ENCODE measurements around the gene TCF12. TPM values are rescaled to one million over a fixed set of nuclear protein-coding genes. Genes with fewer than 3 reads are reported as not detected.
A peak's percentile ranks its signal among the peaks of the same experiment; 100 is the strongest.

TCF12 gene
- polyA plus RNA-seq, 1 donor: 69.4 TPM

DNA sequence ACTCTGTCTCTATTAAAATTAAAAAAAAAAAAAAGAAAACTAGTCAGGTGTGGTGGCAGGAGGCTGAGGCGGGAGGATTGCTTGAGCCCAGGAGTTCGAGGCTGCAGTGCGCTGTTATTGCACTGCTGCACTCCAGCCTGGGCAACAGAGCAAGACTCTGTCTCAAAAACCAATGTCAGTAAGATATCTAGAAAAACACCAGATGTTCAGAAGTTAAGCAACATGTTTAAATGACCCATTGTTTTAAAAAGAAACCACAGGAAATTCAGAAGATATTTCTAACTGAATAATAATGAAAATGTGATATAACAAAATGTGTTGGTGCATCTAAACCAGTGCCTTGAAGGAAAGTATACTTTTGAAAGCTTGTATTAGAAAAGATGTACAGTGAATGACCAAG is 254.5 kb downstream of the TCF12 start:
- Histone ChIP-seq H3K27ac (ENCODE audit: low read length) (no peak overlapping the region), H3K4me3 (ENCODE audit: low read length) (no peak overlapping the region)

DNA sequence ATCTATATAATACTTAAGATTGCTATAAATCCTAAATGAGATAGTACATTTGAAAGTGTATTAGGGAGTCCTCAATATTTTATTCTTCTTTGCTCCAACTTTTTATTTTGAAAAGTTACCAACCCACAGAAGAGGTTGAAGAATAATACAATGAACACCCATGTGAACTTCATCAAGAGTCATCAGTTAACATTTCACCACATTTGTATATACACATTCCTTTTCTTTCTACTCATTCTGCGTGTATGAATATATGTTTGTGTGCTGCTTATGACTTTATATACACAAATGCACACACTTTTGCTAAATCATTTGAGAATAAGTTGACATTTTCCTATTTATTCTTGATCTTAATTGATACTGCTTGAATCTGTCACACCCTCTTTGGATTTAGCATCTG is 264.6 kb downstream of the TCF12 start:
- Histone ChIP-seq H3K4me1 (ENCODE audit: control insufficient read depth, insufficient read depth, low read length) (peaks cover 3% of the 10 kb centered on the region), H3K27ac (ENCODE audit: low read length) (no peak overlapping the region), H3K4me3 (ENCODE audit: low read length) (no peak overlapping the region), H3K9me3 (ENCODE audit: control insufficient read depth, low read depth, low read length) (no peaks in the 10 kb centered on the region), H3K27me3 (ENCODE audit: control insufficient read depth, insufficient read depth, low read length) (no peaks in the 10 kb centered on the region), H3K36me3 (ENCODE audit: control insufficient read depth, insufficient read depth, low read length) (peaks cover 7% of the 10 kb centered on the region)
- WGBS (ENCODE audit: insufficient coverage, low lambda C conversion rate): no CpG with 5 or more reads among the region's 1 CpG
- DNase-seq: no peak

More for the DNA sequence above, 254.5 kb downstream of the TCF12 start:
- no CpG with 5 or more reads among the region's 3 CpGs for WGBS (ENCODE audit: insufficient coverage, low lambda C conversion rate)
- DNase-seq: no peak
- peaks cover 14% of the 10 kb centered on the region for H3K36me3 ChIP-seq (ENCODE audit: control insufficient read depth, insufficient read depth, low read length)
- H3K9me3 ChIP-seq (ENCODE audit: control insufficient read depth, low read depth, low read length): peaks cover 2% of the 10 kb centered on the region
- no peaks in the 10 kb centered on the region for H3K4me1 ChIP-seq (ENCODE audit: control insufficient read depth, insufficient read depth, low read length)
- H3K27me3 ChIP-seq (ENCODE audit: control insufficient read depth, insufficient read depth, low read length): no peaks in the 10 kb centered on the region

DNA sequence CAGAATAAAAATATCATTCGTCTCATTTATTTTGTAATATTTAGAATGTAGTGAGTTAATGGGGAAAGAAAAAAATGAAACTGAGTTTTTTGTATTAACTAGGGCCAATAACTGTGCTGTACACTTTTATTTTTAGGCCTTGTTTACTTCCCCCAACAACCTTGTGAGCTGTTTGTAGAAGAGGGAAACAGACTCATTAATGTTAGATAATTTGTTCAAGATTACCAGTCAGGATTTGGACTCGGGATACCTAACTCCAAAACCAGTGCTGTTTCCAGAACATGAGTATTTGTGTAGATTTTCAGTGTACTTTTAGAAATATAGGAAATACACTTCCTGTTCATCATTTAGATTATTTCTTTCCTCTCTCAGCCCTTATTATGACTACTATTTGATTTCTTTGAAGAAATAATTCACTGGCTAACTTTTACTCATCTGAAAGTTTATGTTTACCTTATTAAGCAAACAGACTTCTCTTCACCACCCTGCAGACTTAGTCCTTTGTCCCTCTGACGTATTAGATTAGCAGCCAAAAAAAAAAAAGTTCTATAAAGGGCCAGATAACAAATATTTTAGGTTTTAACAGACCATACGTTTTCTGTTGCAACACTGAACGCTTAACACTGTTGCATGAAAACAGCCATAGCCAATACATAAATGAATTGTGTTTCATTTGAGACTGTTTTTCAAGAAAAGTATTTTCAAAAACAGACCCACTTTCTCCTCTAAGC is 265.3 kb downstream of the TCF12 start:
- 42% methylated on average over 3 of the region's 5 CpGs for WGBS (ENCODE audit: insufficient coverage, low lambda C conversion rate)

DNA sequence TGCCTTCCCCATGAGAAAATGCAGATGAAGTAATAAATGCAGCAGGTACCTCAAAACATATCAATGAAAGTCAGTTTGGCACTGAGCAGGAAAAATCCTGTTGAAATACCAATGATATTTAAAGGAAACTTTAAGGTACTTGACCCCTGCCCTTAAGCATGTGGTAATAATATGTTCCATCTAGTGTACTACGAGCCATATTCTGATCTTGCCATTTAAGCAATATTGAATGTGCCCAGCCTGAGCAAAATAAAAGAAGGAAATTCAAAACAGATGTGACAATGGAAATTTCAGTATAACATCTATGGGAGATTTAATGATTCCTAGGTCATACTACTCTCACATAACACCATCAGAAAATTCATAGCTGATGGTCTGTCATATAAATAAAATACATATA is 266.1 kb downstream of the TCF12 start:
- no CpG with 5 or more reads among the region's 1 CpG for WGBS (ENCODE audit: insufficient coverage, low lambda C conversion rate)
- Histone ChIP-seq H3K36me3 (ENCODE audit: control insufficient read depth, insufficient read depth, low read length) (peaks cover 7% of the 10 kb centered on the region), H3K9me3 (ENCODE audit: control insufficient read depth, low read depth, low read length) (no peaks in the 10 kb centered on the region), H3K27me3 (ENCODE audit: control insufficient read depth, insufficient read depth, low read length) (no peaks in the 10 kb centered on the region), H3K4me1 (ENCODE audit: control insufficient read depth, insufficient read depth, low read length) (peaks cover 3% of the 10 kb centered on the region), H3K4me3 (ENCODE audit: low read length) (no peak overlapping the region), H3K27ac (ENCODE audit: low read length) (no peak overlapping the region)
- peak in 1 of 2 donors; percentile 30 for DNase-seq

More for the DNA sequence above, 265.3 kb downstream of the TCF12 start:
- Histone ChIP-seq H3K4me1 (ENCODE audit: control insufficient read depth, insufficient read depth, low read length) (peaks cover 3% of the 10 kb centered on the region), H3K4me3 (ENCODE audit: low read length) (no peak overlapping the region), H3K27ac (ENCODE audit: low read length) (no peak overlapping the region), H3K36me3 (ENCODE audit: control insufficient read depth, insufficient read depth, low read length) (peaks cover 7% of the 10 kb centered on the region), H3K27me3 (ENCODE audit: control insufficient read depth, insufficient read depth, low read length) (no peaks in the 10 kb centered on the region), H3K9me3 (ENCODE audit: control insufficient read depth, low read depth, low read length) (no peaks in the 10 kb centered on the region)
- DNase-seq: peak in 1 of 2 donors; percentile 27

DNA sequence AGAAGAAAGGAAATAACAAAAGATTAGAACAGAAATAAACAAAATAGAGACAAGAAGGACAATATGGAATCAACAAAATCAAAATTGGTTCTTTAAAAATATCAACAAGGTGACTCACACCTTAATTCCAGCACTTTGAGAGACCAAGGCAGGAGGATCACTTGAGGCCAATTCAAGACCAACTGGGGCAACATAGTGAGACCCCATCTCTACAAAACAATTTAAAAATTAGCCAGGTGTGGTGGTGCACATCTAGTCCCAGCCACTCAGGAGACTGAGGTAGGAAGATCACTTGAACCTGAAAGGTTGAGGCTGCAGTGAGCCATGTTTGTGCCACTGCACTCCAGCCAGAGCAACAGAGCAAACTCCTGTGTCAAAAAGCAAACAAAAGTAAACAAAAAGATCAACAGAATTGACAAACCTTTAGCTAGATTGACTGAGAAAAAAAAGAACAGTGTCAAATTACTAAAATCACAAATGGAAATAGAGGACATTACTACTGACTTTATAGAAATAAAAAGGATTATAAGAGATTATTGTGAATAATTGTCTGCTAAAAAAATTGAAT is 267.1 kb downstream of the TCF12 start:
- peaks cover 3% of the 10 kb centered on the region for H3K4me1 ChIP-seq (ENCODE audit: control insufficient read depth, insufficient read depth, low read length)
- H3K9me3 ChIP-seq (ENCODE audit: control insufficient read depth, low read depth, low read length): no peaks in the 10 kb centered on the region
- no peak overlapping the region for H3K4me3 ChIP-seq (ENCODE audit: low read length)
- H3K27ac ChIP-seq (ENCODE audit: low read length): no peak overlapping the region
- DNase-seq: no peak
- peaks cover 7% of the 10 kb centered on the region for H3K36me3 ChIP-seq (ENCODE audit: control insufficient read depth, insufficient read depth, low read length)
- H3K27me3 ChIP-seq (ENCODE audit: control insufficient read depth, insufficient read depth, low read length): no peaks in the 10 kb centered on the region

DNA sequence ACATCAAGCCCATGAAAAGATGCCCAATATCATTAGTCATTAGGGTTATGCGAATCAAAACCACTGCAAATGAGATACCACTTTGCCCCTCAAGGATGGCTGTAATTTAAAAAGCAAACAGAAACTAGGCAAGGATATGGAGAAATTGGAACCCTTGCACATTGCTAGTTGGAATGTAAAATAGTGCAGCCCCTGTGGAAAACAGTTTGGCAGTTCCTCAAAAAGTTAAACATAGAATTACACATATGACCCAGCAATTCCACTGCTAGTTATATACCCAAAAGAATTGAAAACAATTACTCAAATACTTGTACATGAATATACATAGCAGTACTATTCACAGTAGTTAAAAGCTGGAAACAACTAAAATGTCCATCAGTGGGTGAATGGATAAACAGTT is 271.0 kb downstream of the TCF12 start:
- H3K36me3 ChIP-seq (ENCODE audit: control insufficient read depth, insufficient read depth, low read length): peaks cover 23% of the 10 kb centered on the region
- H3K27ac ChIP-seq (ENCODE audit: low read length): no peak overlapping the region
- H3K4me1 ChIP-seq (ENCODE audit: control insufficient read depth, insufficient read depth, low read length): peaks cover 2% of the 10 kb centered on the region
- no peaks in the 10 kb centered on the region for H3K27me3 ChIP-seq (ENCODE audit: control insufficient read depth, insufficient read depth, low read length)
- no peak overlapping the region for H3K4me3 ChIP-seq (ENCODE audit: low read length)
- WGBS (ENCODE audit: insufficient coverage, low lambda C conversion rate): 100% methylated on average over 1 of the region's 1 CpG
- DNase-seq: no peak
- H3K9me3 ChIP-seq (ENCODE audit: control insufficient read depth, low read depth, low read length): no peaks in the 10 kb centered on the region

DNA sequence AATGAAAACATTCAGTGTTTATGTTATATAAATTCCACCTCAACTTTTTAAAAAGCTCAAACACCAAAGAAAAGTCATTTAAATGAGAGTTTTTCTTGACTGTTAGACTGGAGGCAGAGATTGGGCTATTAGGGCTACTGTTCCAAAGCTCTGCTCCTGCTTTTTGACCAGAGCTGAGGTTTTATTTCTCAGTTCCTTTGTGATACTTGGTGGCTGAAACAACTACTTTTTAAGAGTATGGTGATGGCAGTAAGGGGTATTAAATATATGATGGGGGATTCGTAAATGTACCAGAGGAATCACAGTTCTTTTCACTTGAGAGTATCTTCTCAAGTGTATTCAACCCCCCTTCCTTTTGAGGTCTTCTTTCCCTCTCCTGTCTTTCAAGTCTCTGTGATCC is 271.8 kb downstream of the TCF12 start:
- WGBS (ENCODE audit: insufficient coverage, low lambda C conversion rate): 100% methylated on average over 1 of the region's 1 CpG
- no peak overlapping the region for H3K27ac ChIP-seq (ENCODE audit: low read length)
- no peaks in the 10 kb centered on the region for H3K4me1 ChIP-seq (ENCODE audit: control insufficient read depth, insufficient read depth, low read length)
- no peak overlapping the region for H3K4me3 ChIP-seq (ENCODE audit: low read length)
- no peaks in the 10 kb centered on the region for H3K27me3 ChIP-seq (ENCODE audit: control insufficient read depth, insufficient read depth, low read length)
- H3K36me3 ChIP-seq (ENCODE audit: control insufficient read depth, insufficient read depth, low read length): peaks cover 24% of the 10 kb centered on the region
- DNase-seq: no peak
- no peaks in the 10 kb centered on the region for H3K9me3 ChIP-seq (ENCODE audit: control insufficient read depth, low read depth, low read length)

DNA sequence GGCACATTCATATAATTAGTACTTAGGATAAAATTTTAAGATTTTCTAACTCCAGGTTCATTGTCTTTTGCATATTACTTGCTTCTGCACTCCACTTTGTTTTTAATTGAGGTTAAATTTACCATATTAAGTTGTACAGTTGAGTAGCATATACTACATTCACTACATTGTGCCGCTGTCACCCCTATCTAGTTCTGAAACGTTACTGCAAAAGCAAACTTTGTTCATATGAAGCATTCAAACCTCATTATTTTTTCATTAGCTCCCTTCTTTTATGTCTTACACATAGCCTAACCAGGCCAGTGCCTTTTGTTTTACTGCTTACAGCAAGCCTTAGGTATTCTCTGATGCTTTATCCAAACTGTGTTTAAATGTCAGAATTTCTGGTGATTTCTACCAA is 274.7 kb downstream of the TCF12 start:
- WGBS (ENCODE audit: insufficient coverage, low lambda C conversion rate): 69% methylated on average over 2 of the region's 2 CpGs
- Histone ChIP-seq H3K36me3 (ENCODE audit: control insufficient read depth, insufficient read depth, low read length) (peaks cover 20% of the 10 kb centered on the region), H3K4me3 (ENCODE audit: low read length) (no peak overlapping the region), H3K27ac (ENCODE audit: low read length) (no peak overlapping the region), H3K4me1 (ENCODE audit: control insufficient read depth, insufficient read depth, low read length) (no peaks in the 10 kb centered on the region), H3K27me3 (ENCODE audit: control insufficient read depth, insufficient read depth, low read length) (no peaks in the 10 kb centered on the region), H3K9me3 (ENCODE audit: control insufficient read depth, low read depth, low read length) (no peaks in the 10 kb centered on the region)
- DNase-seq: no peak

DNA sequence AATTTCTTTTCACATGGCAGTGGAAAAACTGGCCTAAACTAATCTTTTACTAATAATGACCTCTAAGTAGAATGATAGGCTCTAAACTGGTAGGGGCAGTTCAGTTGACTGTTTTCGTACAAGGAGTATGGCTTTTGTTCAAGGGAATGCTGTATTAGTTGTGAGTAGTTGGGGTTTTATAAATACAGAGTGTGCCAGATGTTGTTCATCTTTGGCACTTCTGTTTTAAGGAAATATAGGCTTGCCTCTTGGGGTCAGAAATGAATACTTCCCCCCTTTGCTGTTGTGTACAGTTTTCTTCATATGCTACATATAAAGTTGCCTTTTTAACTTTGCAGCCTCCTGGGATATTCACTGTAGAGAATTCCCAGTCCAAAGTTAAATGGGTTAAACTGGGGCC is 276.9 kb downstream of the TCF12 start:
- H3K4me1 ChIP-seq (ENCODE audit: control insufficient read depth, insufficient read depth, low read length): no peaks in the 10 kb centered on the region
- no peaks in the 10 kb centered on the region for H3K27me3 ChIP-seq (ENCODE audit: control insufficient read depth, insufficient read depth, low read length)
- H3K9me3 ChIP-seq (ENCODE audit: control insufficient read depth, low read depth, low read length): no peaks in the 10 kb centered on the region
- H3K27ac ChIP-seq (ENCODE audit: low read length): no peak overlapping the region
- peaks cover 21% of the 10 kb centered on the region for H3K36me3 ChIP-seq (ENCODE audit: control insufficient read depth, insufficient read depth, low read length)
- DNase-seq: no peak
- no CpG with 5 or more reads among the region's 1 CpG for WGBS (ENCODE audit: insufficient coverage, low lambda C conversion rate)
- no peak overlapping the region for H3K4me3 ChIP-seq (ENCODE audit: low read length)

DNA sequence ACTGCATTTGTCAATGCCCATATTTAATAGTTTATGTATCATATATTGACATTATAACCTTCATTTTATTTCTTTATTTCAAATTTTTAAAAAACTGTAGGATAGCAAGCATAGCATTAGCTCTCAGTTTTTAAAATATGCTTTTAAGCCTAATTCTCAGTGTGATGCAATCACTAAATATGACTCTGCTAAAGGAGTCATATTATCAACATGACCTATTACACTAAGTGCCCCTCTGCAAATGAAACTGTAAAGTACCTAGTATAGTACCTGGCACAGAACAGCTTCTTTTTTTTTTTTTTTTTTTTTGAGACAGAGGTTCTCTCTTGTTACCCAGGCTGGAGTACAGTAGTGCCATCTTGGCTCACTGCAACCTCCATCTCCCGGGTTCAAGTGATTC is 278.4 kb downstream of the TCF12 start:
- DNase-seq: no peak
- Histone ChIP-seq H3K27me3 (ENCODE audit: control insufficient read depth, insufficient read depth, low read length) (no peaks in the 10 kb centered on the region), H3K4me3 (ENCODE audit: low read length) (no peak overlapping the region), H3K9me3 (ENCODE audit: control insufficient read depth, low read depth, low read length) (no peaks in the 10 kb centered on the region), H3K27ac (ENCODE audit: low read length) (no peak overlapping the region), H3K36me3 (ENCODE audit: control insufficient read depth, insufficient read depth, low read length) (peaks cover 18% of the 10 kb centered on the region), H3K4me1 (ENCODE audit: control insufficient read depth, insufficient read depth, low read length) (no peaks in the 10 kb centered on the region)
- no CpG with 5 or more reads among the region's 1 CpG for WGBS (ENCODE audit: insufficient coverage, low lambda C conversion rate)

DNA sequence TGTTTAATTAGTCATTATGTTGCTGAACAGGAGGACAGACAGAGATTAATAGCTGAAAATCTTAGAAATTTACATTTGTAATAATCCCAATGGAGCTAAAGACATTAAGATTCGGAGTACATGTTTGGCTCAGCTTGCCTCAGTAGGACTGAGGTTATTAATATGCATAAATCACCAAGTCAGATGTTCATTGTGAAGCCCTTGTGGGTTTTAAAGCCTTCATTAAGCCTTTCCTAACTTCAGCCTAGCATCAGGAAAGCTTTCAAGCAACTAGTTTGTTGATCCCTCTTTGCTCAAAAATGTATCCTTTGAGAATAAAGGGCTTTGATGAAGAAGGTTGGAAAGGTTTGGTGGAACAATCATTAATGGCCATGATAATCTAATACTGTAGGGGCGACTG is 279.7 kb downstream of the TCF12 start:
- H3K27me3 ChIP-seq (ENCODE audit: control insufficient read depth, insufficient read depth, low read length): no peaks in the 10 kb centered on the region
- no peaks in the 10 kb centered on the region for H3K9me3 ChIP-seq (ENCODE audit: control insufficient read depth, low read depth, low read length)
- H3K36me3 ChIP-seq (ENCODE audit: control insufficient read depth, insufficient read depth, low read length): peaks cover 12% of the 10 kb centered on the region
- 57% methylated on average over 1 of the region's 2 CpGs for WGBS (ENCODE audit: insufficient coverage, low lambda C conversion rate)
- H3K4me1 ChIP-seq (ENCODE audit: control insufficient read depth, insufficient read depth, low read length): no peaks in the 10 kb centered on the region
- no peak overlapping the region for H3K27ac ChIP-seq (ENCODE audit: low read length)
- no peak for DNase-seq
- H3K4me3 ChIP-seq (ENCODE audit: low read length): no peak overlapping the region

Data from large intestine (tissue), 3 donors.